PFSK-1 (cell line): Measurements from ENCODE around the gene BACE2.

Experiments
- FOXP2 ChIP-seq: optimal IDR thresholded peaks from 2 replicates; pipeline ENCODE3; 2011; ENCODE audit warnings: borderline replicate concordance, control low read depth, inconsistent platforms; ENCODE audit not compliant: insufficient read depth; ENCODE audit errors: extremely low read length, extremely low read depth
- POLR2AphosphoS5 ChIP-seq: IDR thresholded peaks from 2 replicates; pipeline ENCODE4 v1.6.1; 2012; ENCODE audit warnings: low read depth, mild to moderate bottlenecking, control low read depth, low read length, moderate library complexity
- REST ChIP-seq, 2 experiments: IDR thresholded peaks; 2 replicates each; pipeline versions ENCODE4 v1.6.1 to v1.8.0; 2011 to 2012; ENCODE audit warnings: low read depth in 2 of 2, low read length in 2 of 2, control low read depth in 1 of 2, inconsistent platforms in 1 of 2, mild to moderate bottlenecking in 1 of 2, moderate library complexity in 1 of 2; ENCODE audit not compliant: insufficient read depth in 1 of 2
- SIN3A ChIP-seq: IDR thresholded peaks from 2 replicates; pipeline ENCODE4 v1.6.1; 2012; ENCODE audit warnings: mild to moderate bottlenecking, low read length, moderate library complexity, borderline replicate concordance; ENCODE audit not compliant: insufficient read depth
- TAF1 ChIP-seq: IDR thresholded peaks from 2 replicates; pipeline ENCODE4 v1.6.1; 2012; ENCODE audit warnings: low read length, control low read depth, borderline replicate concordance; ENCODE audit not compliant: insufficient read depth

Gene BACE2

GRCh38 chr21:41139275-41139674 lies 28.7 kb upstream of the BACE2 start:
- TF ChIP-seq REST (IDR thresholded peaks at IDR 0.05; ENCODE audit: insufficient read depth in 1 of 2, low read depth in 2 of 2, low read length in 2 of 2) (no peak), POLR2AphosphoS5 (no peak)

GRCh38 chr21:41139951-41140350 lies 28.0 kb upstream of the BACE2 start:
- no peak for TF ChIP-seq TAF1
- TF ChIP-seq SIN3A, result no peak
- TF ChIP-seq REST (IDR thresholded peaks at IDR 0.05; ENCODE audit: insufficient read depth in 1 of 2, low read depth in 2 of 2, low read length in 2 of 2), result no peak
- TF ChIP-seq POLR2AphosphoS5, result no peak
- TF ChIP-seq FOXP2, result no peak

DNA sequence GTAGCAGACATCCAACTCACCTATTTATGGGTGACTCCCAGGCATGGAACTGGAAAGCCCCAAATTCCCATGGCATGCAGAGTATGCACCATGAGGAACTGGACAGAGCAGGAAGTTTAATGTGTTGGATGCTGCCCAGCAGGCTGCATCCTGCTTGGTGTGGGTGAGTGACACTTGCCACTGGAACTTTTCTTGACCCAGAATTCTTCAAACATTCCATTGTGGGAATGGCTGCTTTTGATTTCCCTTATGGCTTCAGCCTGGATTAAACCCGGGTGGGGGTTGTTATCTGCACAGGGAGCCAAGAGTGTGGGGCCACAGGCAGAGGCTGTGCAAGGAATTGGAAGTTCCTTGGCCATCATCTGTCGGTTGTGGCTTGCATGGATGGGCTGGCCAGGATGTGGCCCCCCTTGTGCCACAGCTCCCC lies 26.9 kb upstream of the BACE2 start:
- TF ChIP-seq REST (IDR thresholded peaks at IDR 0.05; ENCODE audit: insufficient read depth in 1 of 2, low read depth in 2 of 2, low read length in 2 of 2), result no peak
- TF ChIP-seq FOXP2, result no peak
- no peak for TF ChIP-seq TAF1
- no peak for TF ChIP-seq SIN3A
- TF ChIP-seq POLR2AphosphoS5, result no peak

DNA sequence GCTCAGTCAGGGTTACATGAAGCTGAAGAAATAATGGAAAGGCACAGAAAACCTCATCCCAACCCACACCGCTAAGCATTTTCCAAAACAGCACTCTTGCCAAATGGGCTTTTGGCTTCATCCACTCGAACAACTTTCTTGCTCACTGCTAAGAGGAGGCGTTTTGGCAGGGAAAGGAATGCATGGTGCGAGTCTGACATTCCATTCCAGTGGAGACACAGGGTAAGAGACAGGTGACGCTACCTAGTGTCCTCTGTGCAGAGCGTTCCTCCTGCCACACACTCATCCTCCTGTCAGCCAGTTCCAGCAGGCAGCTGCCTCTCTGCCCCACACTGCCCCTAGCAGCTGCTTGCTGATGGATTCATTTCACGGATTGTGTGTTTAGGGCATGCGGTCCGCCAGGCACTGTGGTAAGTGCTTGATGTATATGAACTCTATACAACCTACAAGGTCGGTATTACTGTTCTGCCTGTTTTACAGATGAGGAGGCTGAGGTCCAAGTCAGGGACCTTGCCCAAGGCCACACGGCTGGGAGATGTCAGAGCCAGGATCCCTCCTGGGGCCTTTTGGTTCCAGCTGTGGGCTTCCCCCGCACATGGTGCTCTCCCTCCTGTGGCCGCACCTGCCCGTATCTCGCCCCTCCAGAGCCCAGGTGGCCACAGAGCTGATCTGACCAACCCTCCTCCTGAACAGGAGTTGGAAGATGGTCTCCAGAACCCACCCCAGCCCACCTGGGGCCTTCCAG lies 25.7 kb upstream of the BACE2 start:
- TF ChIP-seq SIN3A, result no peak
- TF ChIP-seq POLR2AphosphoS5, result no peak
- no peak for TF ChIP-seq FOXP2
- TF ChIP-seq REST (IDR thresholded peaks at IDR 0.05; ENCODE audit: insufficient read depth in 1 of 2, low read depth in 2 of 2, low read length in 2 of 2), result no peak
- no peak for TF ChIP-seq TAF1

- TF ChIP-seq SIN3A (no peak), POLR2AphosphoS5 (no peak), REST (IDR thresholded peaks at IDR 0.05; ENCODE audit: insufficient read depth in 1 of 2, low read depth in 2 of 2, low read length in 2 of 2) (no peak), TAF1 (no peak), FOXP2 (no peak)
Observed at GRCh38 chr21:41143596-41144325, 24.2 kb upstream of the BACE2 start.
